Endometrial microvascular endothelial cells (primary cell): ENCODE measurements around the gene AKNA. TPM values are rescaled to one million over a fixed set of nuclear protein-coding genes. Genes with fewer than 3 reads are reported as not detected.

Source experiments
- in situ Hi-C: cut with HindIII; loops from 2 replicates; pipeline ENCODE4 v1.10.0; 2017; ENCODE audit warnings: low sequenced_read_pairs, low pct_unique_long_range_greater_than_20kb; ENCODE audit errors: inconsistent ontology term
- total RNA-seq: library from RNA; depleted of rRNA; stranded (reverse); fragments of >200 nt; gene quantifications from one replicate; pipeline ENCODE4 v1.2.3, GENCODE V29; 2015; ENCODE audit errors: inconsistent ontology term

AKNA gene
- total RNA-seq, 1 donor from 2014 or later: 14.9 TPM

GRCh38 chr9:114300846-114301797 lies 86.7 kb downstream of the AKNA start:
- in situ Hi-C loops: no loop called here

- in situ Hi-C loops: no loop called here
Measured at GRCh38 chr9:114300153-114300845, 87.5 kb downstream of the AKNA start.

- in situ Hi-C loops: no loop called here
Measured at GRCh38 chr9:114299286-114300152, 88.3 kb downstream of the AKNA start.

GRCh38 chr9:114296338-114296737 lies 91.4 kb downstream of the AKNA start:
- in situ Hi-C loops: no loop called here

GRCh38 chr9:114294664-114295063 lies 93.1 kb downstream of the AKNA start:
- in situ Hi-C loops: no loop called here

- in situ Hi-C loops: no loop called here
Measured at GRCh38 chr9:114291886-114292590, 95.7 kb downstream of the AKNA start.

- in situ Hi-C loops: no loop called here
Measured at GRCh38 chr9:114291064-114291474, 96.7 kb downstream of the AKNA start.

- in situ Hi-C loops: no loop called here
Measured at GRCh38 chr9:114290561-114290986, 97.2 kb downstream of the AKNA start.

- in situ Hi-C loops: no loop called here
Measured at GRCh38 chr9:114289571-114290481, 98.0 kb downstream of the AKNA start.

- in situ Hi-C loops: no loop called here
Measured at GRCh38 chr9:114289106-114289505, 98.7 kb downstream of the AKNA start.

- in situ Hi-C loops: no loop called here
Measured at GRCh38 chr9:114288193-114289091, 99.3 kb downstream of the AKNA start.

GRCh38 chr9:114287763-114288192 lies 100.0 kb downstream of the AKNA start:
- in situ Hi-C loops: no loop called here

- in situ Hi-C loops: no loop called here
Measured at GRCh38 chr9:114287001-114287762, 100.6 kb downstream of the AKNA start.

- in situ Hi-C loops: no loop called here
Measured at GRCh38 chr9:114286146-114286679, 101.6 kb downstream of the AKNA start.

GRCh38 chr9:114285166-114285867 lies 102.5 kb downstream of the AKNA start:
- in situ Hi-C loops: no loop called here
